GM12875 (cell line): ENCODE measurements around the gene EPN3.

ENCODE experiments used
- H3K4me3 ChIP-seq: one replicate; pipeline ENCODE4 v1.5.1; 2011; ENCODE audit warnings: low read depth, low read length, control low read depth
- CTCF ChIP-seq: IDR thresholded peaks from 2 replicates; pipeline ENCODE4 v1.5.1; 2011; ENCODE audit warnings: low read depth, mild to moderate bottlenecking, control low read depth, inconsistent platforms, low read length, moderate library complexity, borderline replicate concordance; ENCODE audit not compliant: insufficient read depth

Gene EPN3

GRCh38 chr17:50511058-50511457 is 21.5 kb upstream of the EPN3 start:
- no peak overlapping the region for H3K4me3 ChIP-seq
- no peak for TF ChIP-seq CTCF

- TF ChIP-seq CTCF, result no peak
- H3K4me3 ChIP-seq, result no peak overlapping the region
Measured at GRCh38 chr17:50513495-50513894, 19.0 kb upstream of the EPN3 start.

GRCh38 chr17:50514388-50514787 is 18.1 kb upstream of the EPN3 start:
- TF ChIP-seq CTCF, result no peak
- no peak overlapping the region for H3K4me3 ChIP-seq

- TF ChIP-seq CTCF, result no peak
- H3K4me3 ChIP-seq, result no peak overlapping the region
Measured at GRCh38 chr17:50514936-50515702, 17.4 kb upstream of the EPN3 start.

- H3K4me3 ChIP-seq, result no peak overlapping the region
- TF ChIP-seq CTCF, result no peak
Measured at GRCh38 chr17:50517011-50517410, 15.5 kb upstream of the EPN3 start.

GRCh38 chr17:50517504-50518383 is 14.8 kb upstream of the EPN3 start:
- no peak overlapping the region for H3K4me3 ChIP-seq
- TF ChIP-seq CTCF, result no peak
